OCI-LY7 (cell line): ENCODE data around the gene P2RY8. TPM values are rescaled to one million over a fixed set of nuclear protein-coding genes. Genes with fewer than 3 reads are reported as not detected.
"Not testable (repeated sequence)": the region's sequence is repeated elsewhere in the genome, so short reads cannot be mapped to it uniquely, and the experiment has no call there.

Experiments used
- BruUV-seq: library from RNA; stranded (reverse); fragments of 400-500 nt; replicated peaks from 2 replicates; lab custom pipeline; 2021; lab: Mats Ljungman, UMichigan
- CTCF ChIA-PET: fragments of 300-600 bp; sonication (Branson Sonifier 250); formaldehyde crosslinking; loops from one replicate; lab custom pipeline; 2022; ENCODE audit warnings: antibody characterized with exemption; ENCODE audit not compliant: unreplicated experiment; lab: Charles Lee
- POLR2A ChIA-PET: fragments of 300-600 bp; sonication (Branson Sonifier 250); formaldehyde crosslinking; loops from one replicate; lab custom pipeline; 2022; ENCODE audit warnings: antibody characterized with exemption; lab: Charles Lee
- DNase-seq: peaks from one replicate; pipeline ENCODE4 v3.0.0-alpha.2; 2015; ENCODE audit warnings: low spot score
- H2AFZ ChIP-seq: fragments of 200-600 bp; sonication (generic), shearing (Covaris generic); 2 replicates; pipeline ENCODE4 v1.6.1; 2014; ENCODE audit warnings: mild to moderate bottlenecking, antibody characterized with exemption, low read length, moderate library complexity
- H3K27ac ChIP-seq: fragments of 200-600 bp; sonication (generic); 2 replicates; pipeline ENCODE4 v1.5.1; 2014; ENCODE audit warnings: mixed run types, low read depth, mild to moderate bottlenecking, moderate library complexity, low read length, inconsistent platforms; ENCODE audit not compliant: poor library complexity, severe bottlenecking
- H3K36me3 ChIP-seq: fragments of 200-600 bp; sonication (generic); 2 replicates; pipeline ENCODE4 v1.6.1; 2014; ENCODE audit warnings: mild to moderate bottlenecking, antibody characterized with exemption, low read length, moderate library complexity, mixed read lengths; ENCODE audit not compliant: insufficient read depth
- H3K4me1 ChIP-seq: fragments of 200-600 bp; sonication (generic); 2 replicates; pipeline ENCODE4 v1.5.1; 2014; ENCODE audit warnings: mild to moderate bottlenecking, low read length; ENCODE audit not compliant: insufficient read depth, poor library complexity, severe bottlenecking
- H3K4me2 ChIP-seq: fragments of 200-600 bp; sonication (generic); 2 replicates; pipeline ENCODE4 v1.6.1; 2014; ENCODE audit warnings: mild to moderate bottlenecking, low read length
- H3K4me3 ChIP-seq: fragments of 200-600 bp; sonication (generic); 2 replicates; pipeline ENCODE4 v1.5.1; 2014; ENCODE audit warnings: mild to moderate bottlenecking, low read depth, low read length; ENCODE audit not compliant: poor library complexity, severe bottlenecking
- H3K79me2 ChIP-seq: fragments of 200-600 bp; sonication (generic); 2 replicates; pipeline ENCODE4 v1.6.1; 2016; ENCODE audit warnings: low read depth, mild to moderate bottlenecking, low read length, moderate library complexity, mixed read lengths; ENCODE audit not compliant: insufficient read depth
- H3K9me2 ChIP-seq: fragments of 200-600 bp; sonication (generic); 2 replicates; pipeline ENCODE4 v1.6.1; 2016; ENCODE audit warnings: mild to moderate bottlenecking, low read length, mixed read lengths; ENCODE audit not compliant: insufficient read depth
- H3K9me3 ChIP-seq: fragments of 200-600 bp; sonication (generic); 2 replicates; pipeline ENCODE4 v1.6.1; 2014; ENCODE audit warnings: mild to moderate bottlenecking, mixed run types, low read length, mixed read lengths
- H4K20me1 ChIP-seq: fragments of 200-600 bp; sonication (generic); 2 replicates; pipeline ENCODE4 v1.6.1; 2014; ENCODE audit warnings: mild to moderate bottlenecking, antibody characterized with exemption, low read length, moderate library complexity, mixed read lengths; ENCODE audit not compliant: insufficient read depth
- EZH2phosphoT487 ChIP-seq: fragments of 200-600 bp; sonication (generic); IDR thresholded peaks from 2 replicates; pipeline ENCODE4 v1.6.1; 2018; ENCODE audit warnings: low read depth, borderline replicate concordance, mild to moderate bottlenecking, mixed run types, antibody characterized with exemption, low read length, moderate library complexity, mixed read lengths
- intact Hi-C: fragments of 100-400 bp; cut with micrococcal nuclease; formaldehyde crosslinking; loops from one replicate; pipeline ENCODE4 v1.10.0; 2022; ENCODE audit not compliant: unreplicated experiment
- total RNA-seq, 2 experiments: library from RNA; depleted of rRNA in 1 of 2; stranded (reverse); fragments of >200 nt in 1 of 2; shearing (Covaris generic) in 1 of 2; gene quantifications; 2 replicates each; pipeline ENCODE4 v1.2.3, GENCODE V29; 2014 to 2022
- TF ChIP-seq, protein P1 (sequence below): fragments of 200-600 bp; sonication (generic); conservative IDR thresholded peaks from 2 replicates; pipeline ENCODE4 v1.5.1; 2014; ENCODE audit warnings: mild to moderate bottlenecking, antibody characterized with exemption, low read length, moderate library complexity, mixed read lengths

P2RY8 gene
- total RNA-seq, 2 experiments from 2014 or later = 110 to 149 TPM

GRCh38 chrX:1542994-1543725 is 6.2 kb upstream of the P2RY8 start:
- Histone ChIP-seq H3K79me2 (no peaks in the 10 kb centered on the region), H2AFZ (0 out of 2 replicates have a peak overlapping the region, but pooled peaks have one; percentile 15), H3K4me2 (no peak overlapping the region), H3K36me3 (no peaks in the 10 kb centered on the region), H3K4me1 (peaks cover 19% of the 10 kb centered on the region), H3K4me3 (no peak overlapping the region), H4K20me1 (no peaks in the 10 kb centered on the region), H3K9me2 (no peaks in the 10 kb centered on the region), H3K27ac (no peak overlapping the region), H3K9me3 (no peaks in the 10 kb centered on the region)
- CTCF ChIA-PET = no interaction called here
- POLR2A ChIA-PET = no interaction called here
- DNase-seq = no peak
- BruUV-seq = no TSS peak
- intact Hi-C loops = no loop called here
- no peak for TF ChIP-seq EZH2phosphoT487
- TF ChIP-seq, protein P1, sequence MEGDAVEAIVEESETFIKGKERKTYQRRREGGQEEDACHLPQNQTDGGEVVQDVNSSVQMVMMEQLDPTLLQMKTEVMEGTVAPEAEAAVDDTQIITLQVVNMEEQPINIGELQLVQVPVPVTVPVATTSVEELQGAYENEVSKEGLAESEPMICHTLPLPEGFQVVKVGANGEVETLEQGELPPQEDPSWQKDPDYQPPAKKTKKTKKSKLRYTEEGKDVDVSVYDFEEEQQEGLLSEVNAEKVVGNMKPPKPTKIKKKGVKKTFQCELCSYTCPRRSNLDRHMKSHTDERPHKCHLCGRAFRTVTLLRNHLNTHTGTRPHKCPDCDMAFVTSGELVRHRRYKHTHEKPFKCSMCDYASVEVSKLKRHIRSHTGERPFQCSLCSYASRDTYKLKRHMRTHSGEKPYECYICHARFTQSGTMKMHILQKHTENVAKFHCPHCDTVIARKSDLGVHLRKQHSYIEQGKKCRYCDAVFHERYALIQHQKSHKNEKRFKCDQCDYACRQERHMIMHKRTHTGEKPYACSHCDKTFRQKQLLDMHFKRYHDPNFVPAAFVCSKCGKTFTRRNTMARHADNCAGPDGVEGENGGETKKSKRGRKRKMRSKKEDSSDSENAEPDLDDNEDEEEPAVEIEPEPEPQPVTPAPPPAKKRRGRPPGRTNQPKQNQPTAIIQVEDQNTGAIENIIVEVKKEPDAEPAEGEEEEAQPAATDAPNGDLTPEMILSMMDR = no peak

DNA sequence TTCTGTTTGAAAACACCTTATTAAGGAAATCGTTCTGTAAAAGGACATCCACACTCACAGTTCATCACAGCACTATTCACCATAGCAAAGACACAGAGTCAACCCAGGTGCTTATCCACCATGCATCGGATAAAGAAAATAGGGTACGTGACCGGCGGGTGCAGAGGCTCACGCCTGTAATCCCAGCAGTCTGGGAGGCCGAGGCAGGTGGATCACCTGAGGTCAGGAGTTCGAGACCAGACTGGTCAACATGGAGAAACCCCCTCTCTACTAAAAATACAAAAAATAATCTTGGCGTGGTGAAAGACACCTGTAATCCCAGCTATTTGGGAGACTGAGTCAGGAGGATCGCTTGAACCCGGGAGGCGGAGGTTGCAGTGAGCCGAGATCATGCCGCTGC is 2.2 kb upstream of the P2RY8 start:
- POLR2A ChIA-PET, H3K9me2 ChIP-seq, BruUV-seq, H2AFZ ChIP-seq, H4K20me1 ChIP-seq, H3K36me3 ChIP-seq, DNase-seq, H3K27ac ChIP-seq, H3K9me3 ChIP-seq, H3K4me3 ChIP-seq, H3K4me2 ChIP-seq, CTCF ChIA-PET: not testable (repeated sequence)
- intact Hi-C loops = loop anchor here (5.0 kb wide), 1 partner anchor 57 kb away; no protein-coding TSS in a partner anchor
- Histone ChIP-seq H3K79me2 (peaks cover 23% of the 10 kb centered on the region; the same call in 1 of the 2 replicates), H3K4me1 (peaks cover 23% of the 10 kb centered on the region)

DNA sequence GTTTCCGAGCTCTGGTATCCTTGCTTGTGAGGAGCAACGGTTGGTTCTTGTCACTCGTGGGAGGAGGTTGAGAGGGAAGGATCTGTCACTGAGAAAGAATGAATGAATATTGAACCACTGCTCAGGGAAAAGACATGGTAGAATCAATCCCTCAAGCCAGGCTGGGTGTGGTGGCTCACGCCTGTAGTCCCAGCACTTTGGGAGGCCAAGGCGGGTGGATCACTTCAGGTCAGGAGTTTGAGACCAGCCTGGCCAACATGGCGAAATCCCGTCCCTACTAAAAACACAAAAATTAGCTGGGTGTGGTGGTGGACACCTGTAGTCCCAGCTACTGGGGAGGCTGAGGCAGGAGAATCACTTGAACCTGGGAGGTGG is 718 bp upstream of the P2RY8 start:
- DNase-seq, H4K20me1 ChIP-seq, H3K36me3 ChIP-seq, POLR2A ChIA-PET, CTCF ChIA-PET, H3K9me3 ChIP-seq, BruUV-seq, H3K9me2 ChIP-seq: not testable (repeated sequence)
- Histone ChIP-seq H3K4me1 (peaks cover 18% of the 10 kb centered on the region), H3K4me3 (peak overlapping the region; percentile 87), H2AFZ (peak overlapping the region; percentile 43; the same call in 1 of the 2 replicates), H3K79me2 (peaks cover 29% of the 10 kb centered on the region), H3K4me2 (peak overlapping the region; percentile 90), H3K27ac (peak overlapping the region; percentile 94)
- intact Hi-C loops = loop anchor here (1.0 to 5.0 kb wide), 5 partner anchors 43 to 83 kb away; no protein-coding TSS in a partner anchor
- TF ChIP-seq, protein P1 = peak; percentile 37; the same call in 1 of the 2 replicates
